GM12873 (cell line): ENCODE measurements around the gene MBP.

Source experiments
- CTCF ChIP-seq: IDR thresholded peaks from 2 replicates; pipeline ENCODE4 v1.5.1; 2012; ENCODE audit warnings: low read depth, mild to moderate bottlenecking, moderate library complexity, low read length, control low read depth; ENCODE audit not compliant: insufficient read depth; ENCODE audit errors: missing control alignments

Gene MBP

GRCh38 chr18:77123320-77124231, 9.0 kb downstream of the MBP start:
- TF ChIP-seq CTCF, result no peak

GRCh38 chr18:77121523-77121922, 11.1 kb downstream of the MBP start:
- no peak for TF ChIP-seq CTCF

GRCh38 chr18:77119851-77120491, 12.6 kb downstream of the MBP start:
- no peak for TF ChIP-seq CTCF

- no peak for TF ChIP-seq CTCF
Measured at GRCh38 chr18:77119101-77119850, 13.3 kb downstream of the MBP start.

GRCh38 chr18:77118256-77119090, 14.1 kb downstream of the MBP start:
- TF ChIP-seq CTCF, result no peak

GRCh38 chr18:77116201-77117080, 16.1 kb downstream of the MBP start:
- TF ChIP-seq CTCF, result no peak
